ENCODE measurements around the gene AMMECR1. TPM values are rescaled to one million over a fixed set of nuclear protein-coding genes. Genes with fewer than 3 reads are reported as not detected.

The AMMECR1 gene
- total RNA-seq, result 13.1 TPM

DNA sequence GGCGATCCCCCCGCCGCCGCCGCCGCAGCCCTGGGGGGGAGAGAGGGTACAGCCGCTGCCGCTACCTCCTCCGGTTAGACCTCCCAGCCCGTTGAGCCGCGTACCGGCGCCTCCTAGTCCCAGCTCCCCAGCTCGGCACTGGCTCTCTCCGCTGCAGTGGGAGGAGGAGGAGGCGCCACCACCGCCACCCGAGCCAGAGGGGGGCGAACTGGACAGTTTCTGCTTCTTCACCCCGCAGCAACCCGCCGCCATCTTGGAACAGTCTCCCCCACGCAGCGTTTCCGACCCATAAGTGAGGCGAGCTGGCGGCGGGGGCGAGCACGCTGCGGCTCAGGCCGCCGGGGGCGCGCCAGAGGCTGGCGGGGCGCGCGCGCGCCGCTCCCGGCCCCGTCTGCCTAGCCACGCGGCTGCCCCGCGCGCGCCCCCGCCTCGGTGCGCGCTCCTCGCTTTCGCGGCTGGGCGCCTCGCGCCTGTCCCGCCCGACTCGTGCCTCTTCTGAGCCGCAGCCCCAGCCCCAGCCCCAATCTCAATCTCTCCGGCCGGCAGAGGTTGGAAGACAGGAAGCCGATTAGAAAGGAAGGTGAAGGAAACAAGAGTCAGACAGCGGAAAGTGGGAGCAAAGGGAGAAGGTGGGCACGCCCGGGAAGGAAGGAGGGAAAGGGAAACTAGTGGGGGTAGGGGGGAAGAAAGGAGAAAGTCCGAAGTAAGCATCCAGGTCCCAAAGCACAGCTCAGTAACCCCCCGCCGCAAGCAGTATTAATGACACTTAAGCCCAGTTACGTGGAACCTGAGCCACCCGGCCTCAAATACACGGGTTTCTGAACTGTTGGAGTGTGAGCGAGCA lies at the start of gene AMMECR1:
Gene AMMECR1 (minus strand): TSS at position 266 of the 844 bp plus-strand sequence. CDS start 14 bp downstream, at position 252.

GRCh38 chrX:110358548-110358947 lies 40.7 kb upstream of the AMMECR1 start, which contains the start of gene RTL9:
RTL9 (plus strand) TSS chrX:110358848; CDS start chrX:110450618, 91,770 bp downstream.

Other genes with a start within 250 kb of the AMMECR1 start
- gene RTL9, start 40.8 kb upstream of the AMMECR1 start, total RNA-seq, result 1.2 TPM

All from camera-type eye (tissue), 1 donor.